Bronchial epithelial cell (primary cell): ENCODE data around the gene TANC1. TPM values are rescaled to one million over a fixed set of nuclear protein-coding genes. Genes with fewer than 3 reads are reported as not detected.

ENCODE experiments used
- DNase-seq: peaks from one replicate; pipeline ENCODE4 v3.0.0-alpha.2; 2010; ENCODE audit warnings: low read depth
- FAIRE-seq: peaks from 2 replicates; lab custom pipeline; 2011; peaks lifted over from hg19 to GRCh38; lab: Jason Lieb, UNC
- H3K27me3 ChIP-seq: 2 replicates; pipeline ENCODE4 v1.5.1; 2011; ENCODE audit warnings: low read length; ENCODE audit not compliant: control insufficient read depth, insufficient read depth
- H3K36me3 ChIP-seq: 2 replicates; pipeline ENCODE4 v1.5.1; 2011; ENCODE audit warnings: low read length; ENCODE audit not compliant: control insufficient read depth, insufficient read depth
- H3K4me3 ChIP-seq: 2 replicates; pipeline ENCODE4 v1.5.1; 2011; ENCODE audit warnings: mild to moderate bottlenecking, low read depth, low read length, control low read depth
- CTCF ChIP-seq: IDR thresholded peaks from 2 replicates; pipeline ENCODE4 v1.5.1; 2011; ENCODE audit warnings: mild to moderate bottlenecking, moderate library complexity, low read length, control low read depth, inconsistent platforms; ENCODE audit not compliant: insufficient read depth, severe bottlenecking
- total RNA-seq: library from RNA; depleted of rRNA; stranded (reverse); fragments of >200 nt; gene quantifications from 2 replicates; pipeline ENCODE4 v1.2.1, GENCODE V29; 2014

Gene TANC1
- total RNA-seq, 1 donor from 2014 or later = 29.5 TPM

GRCh38 chr2:159209341-159210306 is 241.2 kb downstream of the TANC1 start:
- DNase-seq (no peak), FAIRE-seq (no peak)
- peaks cover 27% of the 10 kb centered on the region for H3K36me3 ChIP-seq
- no peak overlapping the region for H3K4me3 ChIP-seq
- TF ChIP-seq CTCF = no peak
- H3K27me3 ChIP-seq = no peaks in the 10 kb centered on the region

GRCh38 chr2:159211447-159212396 is 243.3 kb downstream of the TANC1 start:
- peaks cover 24% of the 10 kb centered on the region for H3K36me3 ChIP-seq
- H3K4me3 ChIP-seq = no peak overlapping the region
- DNase-seq (no peak), FAIRE-seq (no peak)
- no peak for TF ChIP-seq CTCF
- H3K27me3 ChIP-seq = no peaks in the 10 kb centered on the region

- Histone ChIP-seq H3K36me3 (peaks cover 30% of the 10 kb centered on the region), H3K4me3 (no peak overlapping the region), H3K27me3 (no peaks in the 10 kb centered on the region)
- FAIRE-seq (no peak), DNase-seq (no peak)
- TF ChIP-seq CTCF = no peak
These were observed 244.9 kb downstream of the TANC1 start for GRCh38 chr2:159213296-159213695.

- DNase-seq (peak; percentile 22), FAIRE-seq (no peak)
- Histone ChIP-seq H3K27me3 (no peaks in the 10 kb centered on the region), H3K36me3 (peaks cover 34% of the 10 kb centered on the region), H3K4me3 (no peak overlapping the region)
- no peak for TF ChIP-seq CTCF
These were observed 246.0 kb downstream of the TANC1 start for GRCh38 chr2:159214325-159214865.

DNA sequence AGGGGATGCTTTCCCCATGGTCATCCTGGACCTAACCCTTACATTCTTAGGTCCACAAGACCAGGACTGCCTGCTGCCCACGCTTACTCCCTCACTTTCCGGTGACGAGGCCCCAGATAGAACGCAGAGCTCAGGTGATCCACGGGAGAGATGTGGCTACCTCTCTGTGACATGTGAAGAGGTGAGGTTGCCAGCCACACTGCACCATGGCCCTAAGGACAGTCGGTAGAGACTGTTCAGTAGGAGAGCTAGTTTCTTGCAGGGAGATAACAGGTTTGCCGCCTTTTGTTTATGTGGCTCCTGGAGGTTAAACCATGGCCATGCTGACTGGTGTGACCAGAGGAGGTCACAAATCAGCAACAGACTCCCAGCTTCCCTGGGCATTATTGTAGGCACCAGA is 246.7 kb downstream of the TANC1 start:
- H3K27me3 ChIP-seq = no peaks in the 10 kb centered on the region
- FAIRE-seq (no peak), DNase-seq (no peak)
- TF ChIP-seq CTCF = no peak
- peaks cover 35% of the 10 kb centered on the region for H3K36me3 ChIP-seq
- no peak overlapping the region for H3K4me3 ChIP-seq
